Fibroblast of the aortic adventitia (primary cell): ENCODE measurements around the gene WDR86. TPM values are rescaled to one million over a fixed set of nuclear protein-coding genes. Genes with fewer than 3 reads are reported as not detected.

Experiments used
- DNase-seq: peaks from one replicate; pipeline ENCODE4 v3.0.0-alpha.2; 2010; ENCODE audit warnings: low read depth
- H3K4me3 ChIP-seq: 2 replicates; pipeline ENCODE4 v1.5.1; 2011; ENCODE audit warnings: low read depth, mild to moderate bottlenecking, control low read depth, low read length, moderate library complexity
- total RNA-seq: library from RNA; depleted of rRNA; stranded (reverse); fragments of >200 nt; gene quantifications from 2 replicates; pipeline ENCODE4 v1.2.3, GENCODE V29; 2012; ENCODE audit warnings: low replicate concordance
- TF ChIP-seq, protein P1 (sequence below): IDR thresholded peaks from 2 replicates; pipeline ENCODE4 v1.5.1; 2011; ENCODE audit warnings: mild to moderate bottlenecking, low read length, control low read depth, inconsistent platforms; ENCODE audit not compliant: insufficient read depth

The WDR86 gene
- total RNA-seq, 1 donor = 0.45 TPM

GRCh38 chr7:151396328-151396970 is 13.4 kb downstream of the WDR86 start:
- TF ChIP-seq, protein P1, sequence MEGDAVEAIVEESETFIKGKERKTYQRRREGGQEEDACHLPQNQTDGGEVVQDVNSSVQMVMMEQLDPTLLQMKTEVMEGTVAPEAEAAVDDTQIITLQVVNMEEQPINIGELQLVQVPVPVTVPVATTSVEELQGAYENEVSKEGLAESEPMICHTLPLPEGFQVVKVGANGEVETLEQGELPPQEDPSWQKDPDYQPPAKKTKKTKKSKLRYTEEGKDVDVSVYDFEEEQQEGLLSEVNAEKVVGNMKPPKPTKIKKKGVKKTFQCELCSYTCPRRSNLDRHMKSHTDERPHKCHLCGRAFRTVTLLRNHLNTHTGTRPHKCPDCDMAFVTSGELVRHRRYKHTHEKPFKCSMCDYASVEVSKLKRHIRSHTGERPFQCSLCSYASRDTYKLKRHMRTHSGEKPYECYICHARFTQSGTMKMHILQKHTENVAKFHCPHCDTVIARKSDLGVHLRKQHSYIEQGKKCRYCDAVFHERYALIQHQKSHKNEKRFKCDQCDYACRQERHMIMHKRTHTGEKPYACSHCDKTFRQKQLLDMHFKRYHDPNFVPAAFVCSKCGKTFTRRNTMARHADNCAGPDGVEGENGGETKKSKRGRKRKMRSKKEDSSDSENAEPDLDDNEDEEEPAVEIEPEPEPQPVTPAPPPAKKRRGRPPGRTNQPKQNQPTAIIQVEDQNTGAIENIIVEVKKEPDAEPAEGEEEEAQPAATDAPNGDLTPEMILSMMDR = no peak
- DNase-seq = no peak
- no peak overlapping the region for H3K4me3 ChIP-seq

DNA sequence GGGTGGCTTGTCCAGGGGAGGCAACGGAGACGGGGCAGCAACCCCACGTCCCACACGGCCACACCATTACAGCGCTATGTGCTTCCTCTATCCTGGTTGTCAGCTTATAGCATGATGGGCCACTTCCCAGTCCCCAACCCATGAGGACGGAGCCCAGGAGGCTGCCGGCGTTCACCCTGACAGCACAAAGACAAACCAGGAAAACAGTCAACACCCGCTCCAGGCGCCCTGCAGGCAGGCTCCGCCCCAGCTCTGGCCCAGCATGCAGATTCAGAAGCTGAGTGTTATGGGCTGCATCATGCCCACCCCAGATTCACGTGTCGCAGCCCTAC is 14.8 kb downstream of the WDR86 start:
- no peak for DNase-seq
- TF ChIP-seq, protein P1 = no peak
- H3K4me3 ChIP-seq = no peak overlapping the region

DNA sequence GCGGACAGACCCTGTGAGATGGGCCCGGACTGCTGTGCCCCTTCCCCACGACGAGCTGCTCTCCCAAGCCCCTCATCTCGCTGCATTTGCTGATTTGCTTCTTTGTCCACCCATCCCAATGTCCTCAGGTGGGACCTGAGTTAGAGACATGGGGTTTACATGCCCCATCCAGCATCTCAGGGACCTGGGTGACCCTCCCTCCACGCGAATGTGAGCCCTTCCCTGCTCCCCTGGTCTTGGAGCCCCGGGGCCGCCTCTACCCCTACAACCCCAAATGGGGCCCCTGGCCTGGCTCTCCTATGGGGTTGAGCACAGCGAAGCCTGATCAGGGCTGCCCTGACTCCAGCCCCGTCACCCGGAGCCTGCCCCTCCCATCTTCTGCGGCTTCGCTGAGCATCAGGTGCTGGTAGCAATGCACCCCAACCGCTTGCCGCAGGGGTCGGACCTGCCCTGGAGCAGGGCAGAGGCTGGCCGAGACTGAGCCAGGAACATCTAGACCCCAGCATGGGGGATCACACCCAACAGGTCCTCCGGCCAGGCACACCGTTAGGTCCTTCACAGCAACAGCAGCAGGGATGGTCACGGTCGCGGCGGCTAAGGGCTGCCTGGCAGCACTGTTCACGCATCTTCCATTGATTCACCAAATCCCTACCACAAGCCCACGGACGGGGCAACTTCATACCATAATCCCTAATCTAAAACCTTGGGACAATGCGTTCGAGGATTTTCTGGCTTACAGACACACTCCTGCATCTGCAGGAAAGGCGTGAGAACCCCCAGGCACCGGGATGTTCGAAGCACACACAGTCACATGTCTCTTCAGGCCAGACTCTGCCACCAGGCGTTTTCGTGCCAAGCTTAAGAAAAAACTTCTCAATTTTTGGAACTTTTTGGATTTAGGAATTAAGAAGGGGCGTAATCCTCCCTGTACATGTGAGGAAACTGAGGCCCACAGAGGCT is 15.5 kb downstream of the WDR86 start:
- TF ChIP-seq, protein P1 = no peak
- H3K4me3 ChIP-seq = no peak overlapping the region
- no peak for DNase-seq

- no peak overlapping the region for H3K4me3 ChIP-seq
- TF ChIP-seq, protein P1 = no peak
- no peak for DNase-seq
Observed at GRCh38 chr7:151393031-151393977, 16.5 kb downstream of the WDR86 start.

DNA sequence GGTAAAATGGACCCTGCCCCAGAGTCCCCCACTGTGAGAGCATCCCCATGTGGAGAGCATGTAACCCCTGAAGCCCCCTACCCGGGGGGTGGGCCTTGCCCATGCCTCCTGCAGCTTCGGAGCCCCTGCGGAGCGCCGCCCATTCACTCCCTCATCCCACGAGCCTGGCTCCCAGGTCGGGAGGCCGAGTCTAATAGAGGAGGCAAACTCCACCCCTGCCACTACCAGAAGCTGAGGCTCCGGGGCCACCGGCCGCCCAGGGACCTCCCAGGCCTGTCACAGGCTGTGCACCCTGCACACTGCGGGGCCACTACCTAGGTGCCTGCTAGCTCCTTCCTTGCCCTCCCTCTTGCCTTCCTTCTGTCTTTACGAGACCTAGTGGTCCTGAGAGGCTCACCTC is 17.4 kb downstream of the WDR86 start:
- H3K4me3 ChIP-seq = no peak overlapping the region
- TF ChIP-seq, protein P1 = no peak
- DNase-seq = no peak

DNA sequence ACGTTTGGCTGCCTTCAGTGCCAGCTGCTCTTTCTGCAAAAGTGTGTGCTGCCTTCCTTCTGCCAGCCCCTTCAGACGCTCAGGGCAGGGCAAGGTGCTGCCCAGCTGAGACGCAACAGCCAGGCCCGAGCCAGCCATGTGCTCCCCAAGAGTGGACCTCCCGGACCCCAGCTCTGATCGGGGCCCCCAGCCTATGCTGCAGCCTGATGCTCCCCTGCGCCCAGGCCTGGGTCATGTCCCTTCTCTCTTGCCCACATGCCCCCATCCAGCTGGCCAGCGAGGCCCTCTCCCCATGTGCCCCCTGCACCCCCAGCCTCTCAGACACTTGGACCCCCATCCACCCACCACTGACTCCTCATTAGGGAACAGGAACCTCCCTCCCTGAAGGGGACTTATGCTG is 17.8 kb downstream of the WDR86 start:
- TF ChIP-seq, protein P1 = no peak
- H3K4me3 ChIP-seq = no peak overlapping the region
- no peak for DNase-seq
